Measurements from ENCODE around the gene ZNF548. TPM values are rescaled to one million over a fixed set of nuclear protein-coding genes. Genes with fewer than 3 reads are reported as not detected.

ZNF548 gene
- total RNA-seq, 1 experiment from 2014 or later: 18.0 TPM

GRCh38 chr19:57452307-57452706 is 62.7 kb downstream of the ZNF548 start:
- Histone ChIP-seq H3F3A (ENCODE audit: insufficient read depth, low read depth) (no peaks in the 10 kb centered on the region), H3K4me3 (no peak overlapping the region), H3K79me2 (ENCODE audit: low read depth) (no peaks in the 10 kb centered on the region), H3K4me2 (no peak overlapping the region), H2AFZ (no peak overlapping the region), H4K20me1 (ENCODE audit: insufficient read depth) (no peaks in the 10 kb centered on the region), H3K27me3 (ENCODE audit: insufficient read depth, low read depth) (no peaks in the 10 kb centered on the region), H3K36me3 (ENCODE audit: low read depth) (no peaks in the 10 kb centered on the region), H3K9me2 (ENCODE audit: insufficient read depth) (no peaks in the 10 kb centered on the region), H3K27ac (no peak overlapping the region), H3K4me1 (replicated peaks; ENCODE audit: insufficient read depth) (no peaks in the 10 kb centered on the region), H3K9me3 (ENCODE audit: insufficient read depth, low read depth) (peaks cover 8% of the 10 kb centered on the region)
- CTCF ChIA-PET: no interaction called here
- no TSS peak for BruUV-seq (replicated peaks)
- no peak for DNase-seq
- TF ChIP-seq EZH2 (IDR thresholded peaks at IDR 0.05; ENCODE audit: low read depth) (no peak), CTCF (conservative IDR thresholded peaks at IDR 0.05) (no peak)
- POLR2A ChIA-PET (ENCODE audit: unreplicated experiment): no interaction called here
- intact Hi-C loops (cut with micrococcal nuclease; ENCODE audit: unreplicated experiment): no loop called here

Other genes with a start within 250 kb of the ZNF548 start
- gene ZIM3, start 244.7 kb upstream of the ZNF548 start, total RNA-seq (2021): not detected in 2 replicates
- gene DUXA, start 222.4 kb upstream of the ZNF548 start, total RNA-seq (2021): not detected in 2 replicates
- gene ZNF264, start 198.4 kb upstream of the ZNF548 start, total RNA-seq (2021): 30.6 and 51.6 TPM in 2 replicates
- 0.55 and 3.9 TPM in 2 replicates for gene AURKC, start 158.8 kb upstream of the ZNF548 start, total RNA-seq (2021)
- 13.5 and 19.8 TPM in 2 replicates for gene ZNF805, start 149.2 kb upstream of the ZNF548 start, total RNA-seq (2021)
- gene ZNF460, start 109.4 kb upstream of the ZNF548 start, total RNA-seq (2021): 84.0 and 94.2 TPM in 2 replicates
- gene ZNF543, start 69.4 kb upstream of the ZNF548 start, total RNA-seq (2021): 8.9 and 9.5 TPM in 2 replicates
- gene ZNF304, start 38.6 kb upstream of the ZNF548 start, total RNA-seq (2021): 10.9 and 11.4 TPM in 2 replicates
- gene TRAPPC2B, start 26.3 kb upstream of the ZNF548 start, total RNA-seq (2021): 14.1 and 15.3 TPM in 2 replicates
- gene ZNF547, start 26.3 kb upstream of the ZNF548 start, total RNA-seq (2021): 3.1 and 6.0 TPM in 2 replicates
- gene ZNF17, start 21.3 kb downstream of the ZNF548 start, total RNA-seq (2021): 10.5 TPM in 2 replicates
- gene ZNF749, start 45.5 kb downstream of the ZNF548 start, total RNA-seq (2021): 17.9 and 19.4 TPM in 2 replicates
- 0.70 and 0.98 TPM in 2 replicates for gene VN1R1, start 67.3 kb downstream of the ZNF548 start, total RNA-seq (2021)
- gene ZNF772, start 87.7 kb downstream of the ZNF548 start, total RNA-seq (2021): 8.3 and 9.1 TPM in 2 replicates
- 12.9 and 15.2 TPM in 2 replicates for gene ZNF419, start 97.9 kb downstream of the ZNF548 start, total RNA-seq (2021)
- gene ZNF773, start 110.1 kb downstream of the ZNF548 start, total RNA-seq (2021): 12.1 and 14.0 TPM in 2 replicates
- gene ZNF549, start 137.5 kb downstream of the ZNF548 start, total RNA-seq (2021): 5.2 and 6.5 TPM in 2 replicates
- 18.2 and 19.8 TPM in 2 replicates for gene ZNF550, start 170.0 kb downstream of the ZNF548 start, total RNA-seq (2021)
- gene ZNF416, start 189.1 kb downstream of the ZNF548 start, total RNA-seq (2021): 4.8 and 5.6 TPM in 2 replicates
- 2.2 TPM in 2 replicates for gene ZIK1, start 194.3 kb downstream of the ZNF548 start, total RNA-seq (2021)
- gene ZNF530, start 210.0 kb downstream of the ZNF548 start, total RNA-seq (2021): 9.5 and 10.5 TPM in 2 replicates
- 16.5 and 19.1 TPM in 2 replicates for gene ZNF134, start 224.4 kb downstream of the ZNF548 start, total RNA-seq (2021)
- 7.9 and 11.4 TPM in 2 replicates for gene ZNF211, start 243.3 kb downstream of the ZNF548 start, total RNA-seq (2021)

Data from PC-9 (cell line).